Right atrium auricular region (tissue), 2 donors: ENCODE data around the gene STAC3. TPM values are rescaled to one million over a fixed set of nuclear protein-coding genes. Genes with fewer than 3 reads are reported as not detected.

ENCODE experiments used
- DNase-seq: peaks from one replicate; pipeline ENCODE4 v3.0.0-alpha.2; 2019; ENCODE audit warnings: low spot score
- H3K27ac ChIP-seq, 2 donors: fragments of 200-600 bp; sonication (generic); 1 replicate in 1 of 2; 2 replicates in 1 of 2; pipeline ENCODE4 v1.5.1; 2016 to 2019
- H3K27me3 ChIP-seq, 2 donors: fragments of 200-600 bp; sonication (generic); one replicate each; pipeline versions ENCODE4 v1.5.1 to v1.6.0; 2017 to 2019
- H3K36me3 ChIP-seq: fragments of 200-600 bp; sonication (generic); one replicate; pipeline ENCODE4 v1.5.1; 2016
- H3K4me1 ChIP-seq, 2 donors: fragments of 200-600 bp; sonication (generic); one replicate each; pipeline versions ENCODE4 v1.5.1 to v1.6.0; 2017 to 2019
- H3K4me3 ChIP-seq, 2 donors: fragments of 200-600 bp; sonication (generic); 1 replicate in 1 of 2; 2 replicates in 1 of 2; pipeline ENCODE4 v1.5.1; 2017 to 2019; ENCODE audit warnings: mild to moderate bottlenecking in 1 of 2, moderate library complexity in 1 of 2
- H3K9me3 ChIP-seq, 2 donors: fragments of 200-600 bp; sonication (generic); one replicate each; pipeline ENCODE4 v1.5.1; 2019
- CTCF ChIP-seq, 2 donors: fragments of 200-600 bp; sonication (generic); IDR thresholded peaks; one replicate each; pipeline ENCODE4 v1.5.1; 2019; ENCODE audit warnings: antibody characterized with exemption in 2 of 2
- microRNA counts, 2 donors: library from miRNA; unstranded; fragments of <30 nt; microRNA quantifications; one replicate each; lab custom pipeline; 2016 to 2017
- microRNA-seq, 2 donors: library from miRNA; unstranded; fragments of <30 nt; microRNA quantifications; one replicate each; pipeline ENCODE4, GENCODE V29; 2016 to 2017; ENCODE audit warnings: borderline number of aligned reads in 2 of 2, borderline replicate concordance in 1 of 2
- total RNA-seq, 2 donors: library from RNA; depleted of rRNA; stranded (reverse); fragments of >200 nt; gene quantifications; one replicate each; pipeline ENCODE4 v1.1.0, GENCODE V29; 2016

Gene STAC3
- total RNA-seq, 2 donors from 2014 or later = 0.48 to 0.59 TPM

- no peaks in the 10 kb centered on the region for H3K4me1 ChIP-seq
- DNase-seq = no peak
- H3K27ac ChIP-seq = no peak overlapping the region
- peaks cover 100% of the 10 kb centered on the region for H3K36me3 ChIP-seq
- no peak for TF ChIP-seq CTCF (IDR thresholded peaks at IDR 0.05)
- no peaks in the 10 kb centered on the region for H3K27me3 ChIP-seq
- no peaks in the 10 kb centered on the region for H3K9me3 ChIP-seq
- no peak overlapping the region for H3K4me3 ChIP-seq
Measured at GRCh38 chr12:57196439-57196838, 54.5 kb downstream of the STAC3 start.

- Histone ChIP-seq H3K27me3 (no peaks in the 10 kb centered on the region), H3K4me1 (peaks cover 0 to under 1% of the 10 kb centered on the region in 2 donors), H3K27ac (no peak overlapping the region), H3K4me3 (no peak overlapping the region), H3K9me3 (no peaks in the 10 kb centered on the region), H3K36me3 (peaks cover 98% of the 10 kb centered on the region)
- no peak for DNase-seq
- no peak for TF ChIP-seq CTCF (IDR thresholded peaks at IDR 0.05)
Measured at GRCh38 chr12:57195611-57196371, 55.2 kb downstream of the STAC3 start.

- no peak for TF ChIP-seq CTCF (IDR thresholded peaks at IDR 0.05)
- Histone ChIP-seq H3K9me3 (no peaks in the 10 kb centered on the region), H3K36me3 (peaks cover 95% of the 10 kb centered on the region), H3K4me1 (peaks cover 0 to 6% of the 10 kb centered on the region in 2 donors), H3K4me3 (no peak overlapping the region), H3K27me3 (no peaks in the 10 kb centered on the region), H3K27ac (no peak overlapping the region)
- no peak for DNase-seq
Measured at GRCh38 chr12:57195186-57195585, 55.8 kb downstream of the STAC3 start.

GRCh38 chr12:57194253-57194652 lies 56.7 kb downstream of the STAC3 start:
- H3K27me3 ChIP-seq = no peaks in the 10 kb centered on the region
- H3K36me3 ChIP-seq = peaks cover 92% of the 10 kb centered on the region
- no peak overlapping the region for H3K27ac ChIP-seq
- H3K4me3 ChIP-seq = no peak overlapping the region
- H3K4me1 ChIP-seq = peaks cover 0 to 12% of the 10 kb centered on the region in 2 donors
- DNase-seq = no peak
- H3K9me3 ChIP-seq = no peaks in the 10 kb centered on the region
- no peak for TF ChIP-seq CTCF (IDR thresholded peaks at IDR 0.05)

- no peak for DNase-seq
- TF ChIP-seq CTCF (IDR thresholded peaks at IDR 0.05) = no peak
- H3K27ac ChIP-seq = no peak overlapping the region
- no peaks in the 10 kb centered on the region for H3K27me3 ChIP-seq
- peaks cover 0 to 12% of the 10 kb centered on the region in 2 donors for H3K4me1 ChIP-seq
- peaks cover 89% of the 10 kb centered on the region for H3K36me3 ChIP-seq
- H3K4me3 ChIP-seq = no peak overlapping the region
- no peaks in the 10 kb centered on the region for H3K9me3 ChIP-seq
Measured at GRCh38 chr12:57193706-57194245, 57.2 kb downstream of the STAC3 start.

MicroRNAs encoded within 50 kb of the gene (microRNA counts, 767-probe panel; counts per million panel counts)
- 0 to 31.0 counts per million in 2 donors for microRNA hsa-miR-1228-3p (lab: Ali Mortazavi, UCI)

Small RNAs within 50 kb of the gene (microRNA-seq; reads per million reads assigned to microRNA genes)
- 1.4 to 2.1 reads per million in 2 donors for gene MIR1228

Other genes starting within 250 kb of the STAC3 start
- 1 to 10 TPM; 3.0 to 5.9 TPM for gene ZBTB39, start 244.6 kb downstream of the STAC3 start, total RNA-seq
- gene TAC3, start 234.7 kb downstream of the STAC3 start, total RNA-seq = not detected
- gene MYO1A, start 201.1 kb downstream of the STAC3 start, total RNA-seq = under 1 TPM in 1 of 2 donors, not detected in 1; 0.08 TPM
- gene NEMP1, start 172.4 kb downstream of the STAC3 start, total RNA-seq = 1 to 10 TPM; 1.9 to 2.2 TPM
- gene NAB2, start 162.1 kb downstream of the STAC3 start, total RNA-seq = 10 to 100 TPM in 1 of 2 donors, 1 to 10 TPM in 1; 9.0 to 21.1 TPM
- gene STAT6, start 139.8 kb downstream of the STAC3 start, total RNA-seq = 10 to 100 TPM; 34.3 to 64.3 TPM
- gene LRP1, start 122.7 kb downstream of the STAC3 start, total RNA-seq = 100 to 1,000 TPM in 1 of 2 donors, 10 to 100 TPM in 1; 89.4 to 211 TPM
- gene LRP1-AS, start 103.6 kb downstream of the STAC3 start, total RNA-seq = not detected
- 1 to 10 TPM in 1 of 2 donors, under 1 TPM in 1; 0.28 to 1.1 TPM for gene NXPH4, start 34.4 kb downstream of the STAC3 start, total RNA-seq
- 10 to 100 TPM; 16.6 to 33.0 TPM for gene SHMT2, start 21.5 kb downstream of the STAC3 start, total RNA-seq
- 10 to 100 TPM; 31.7 to 47.8 TPM for gene R3HDM2, start 179.9 kb upstream of the STAC3 start, total RNA-seq
- not detected for gene INHBC, start 183.6 kb upstream of the STAC3 start, total RNA-seq
- gene INHBE, start 204.1 kb upstream of the STAC3 start, total RNA-seq = not detected
- gene GLI1, start 208.6 kb upstream of the STAC3 start, total RNA-seq = 1 to 10 TPM in 1 of 2 donors, not detected in 1; 1.2 TPM
- 1 to 10 TPM; 3.4 to 4.2 TPM for gene ARHGAP9, start 228.7 kb upstream of the STAC3 start, total RNA-seq
- gene MARS1, start 236.9 kb upstream of the STAC3 start, total RNA-seq = 10 to 100 TPM; 36.9 to 41.0 TPM